GM18505 (cell line): ENCODE measurements around the gene NRCAM.
A peak's percentile ranks its signal among the peaks of the same experiment; 100 is the strongest.

Source experiments
- ATAC-seq: cut with Tn5 transposase; IDR thresholded peaks from one replicate; pipeline ENCODE4 v1.9.1; 2021; ENCODE audit not compliant: unreplicated experiment
- POLR2A ChIP-seq: IDR thresholded peaks from 4 replicates; pipeline ENCODE4 v1.6.1; 2011; ENCODE audit warnings: borderline replicate concordance; ENCODE audit not compliant: insufficient read depth, insufficient read length; ENCODE audit errors: extremely low read depth

Gene NRCAM

GRCh38 chr7:108122181-108122580, 334.1 kb downstream of the NRCAM start:
- ATAC-seq, result no peak

GRCh38 chr7:108120933-108121332, 335.3 kb downstream of the NRCAM start:
- no peak for TF ChIP-seq POLR2A
- no peak for ATAC-seq

More at GRCh38 chr7:108122181-108122580, 334.1 kb downstream of the NRCAM start:
- no peak for TF ChIP-seq POLR2A

GRCh38 chr7:108120196-108120595, 336.0 kb downstream of the NRCAM start:
- no peak for TF ChIP-seq POLR2A
- no peak for ATAC-seq

DNA sequence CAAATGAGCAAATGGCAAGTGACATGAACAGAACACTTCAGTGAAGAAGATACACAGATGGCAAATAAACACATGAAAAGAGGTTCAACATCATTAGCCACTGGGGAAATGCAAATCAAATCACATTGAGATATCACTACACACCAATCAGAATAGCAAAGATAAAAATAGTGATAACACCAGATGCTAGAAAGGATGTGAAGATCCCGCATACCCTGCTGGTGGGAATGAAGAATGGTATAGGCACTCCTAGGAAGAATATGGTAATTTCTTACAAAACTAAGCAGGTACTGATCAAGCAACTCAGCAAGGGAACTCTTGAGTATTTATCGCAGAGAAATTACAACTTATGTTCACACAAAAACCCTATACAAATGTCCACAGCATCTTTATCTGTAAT, 337.3 kb downstream of the NRCAM start:
- ATAC-seq, result no peak
- no peak for TF ChIP-seq POLR2A

DNA sequence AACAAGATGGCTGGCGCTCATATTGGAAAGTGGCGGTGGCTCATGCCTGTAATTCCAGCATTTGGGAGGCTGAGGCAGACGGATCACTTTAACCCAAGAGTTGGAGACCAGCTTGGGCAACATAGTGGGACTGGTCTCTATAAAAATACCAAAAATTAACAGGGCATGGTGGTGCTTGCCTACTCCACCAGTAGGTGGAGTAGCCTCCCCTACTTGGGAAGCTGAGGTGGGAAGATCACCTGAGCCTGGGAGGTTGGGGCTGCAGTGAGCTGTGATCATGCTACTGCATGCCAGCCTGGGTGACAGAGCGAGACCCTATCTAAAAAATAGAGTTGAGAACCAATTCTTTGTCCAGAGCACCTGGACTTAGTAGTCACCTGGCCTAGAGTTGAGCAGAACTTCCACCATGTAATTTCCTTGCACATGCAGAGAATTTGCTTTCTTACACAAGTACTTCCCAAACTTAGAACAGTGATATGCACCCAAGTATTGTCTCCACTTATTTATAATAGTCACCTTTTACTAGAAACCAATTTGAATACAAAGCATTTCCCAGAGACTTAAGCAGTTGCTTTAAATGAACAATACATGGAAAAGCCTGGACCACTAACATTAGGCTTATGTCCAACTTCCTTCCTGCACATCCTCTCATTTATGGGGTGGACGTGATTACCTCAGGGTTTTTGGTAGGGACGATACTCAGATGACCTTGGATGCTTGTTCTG, 342.0 kb downstream of the NRCAM start:
- no peak for TF ChIP-seq POLR2A
- ATAC-seq, result peak; percentile 79

DNA sequence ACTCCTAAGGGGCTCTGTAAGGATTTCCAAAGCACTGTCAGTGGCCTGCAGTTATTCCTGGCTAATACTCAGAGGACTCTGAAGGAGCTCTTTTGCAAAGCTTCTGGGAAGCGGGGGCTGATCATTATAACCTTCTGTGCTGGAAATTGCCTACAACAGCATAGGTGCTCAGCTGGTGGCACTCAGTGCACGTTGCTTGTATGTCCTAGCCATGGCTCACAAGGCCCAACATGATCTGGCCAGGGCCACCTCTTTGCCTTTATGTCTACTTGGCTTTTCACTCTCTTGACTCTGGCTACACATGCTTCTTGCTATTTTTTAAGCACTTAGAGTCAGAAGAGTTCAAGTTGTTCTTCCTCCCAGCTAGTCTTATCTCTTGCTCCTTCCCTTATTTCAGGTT, 343.6 kb downstream of the NRCAM start:
- ATAC-seq, result no peak
- no peak for TF ChIP-seq POLR2A

GRCh38 chr7:108109221-108109908, 346.9 kb downstream of the NRCAM start:
- no peak for TF ChIP-seq POLR2A
- no peak for ATAC-seq

DNA sequence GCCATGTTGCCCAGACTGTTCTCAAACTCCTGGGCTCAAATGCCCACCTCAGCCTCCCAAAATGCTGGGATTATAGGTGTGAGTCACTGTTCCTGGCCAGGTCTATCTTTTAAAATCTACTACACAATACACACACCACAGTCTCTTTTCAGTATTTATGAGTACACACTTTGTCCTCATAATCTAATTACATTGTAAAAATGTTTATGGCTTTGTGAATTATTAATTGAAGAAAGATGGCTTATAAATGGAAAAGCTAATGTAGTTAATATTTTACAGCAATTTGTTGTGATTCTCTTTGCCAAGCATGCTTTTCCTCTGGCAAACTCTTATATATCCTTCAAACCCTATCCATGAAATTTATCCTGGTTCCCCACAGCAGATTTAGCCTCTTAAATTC, 348.1 kb downstream of the NRCAM start:
- no peak for TF ChIP-seq POLR2A
- ATAC-seq, result no peak

DNA sequence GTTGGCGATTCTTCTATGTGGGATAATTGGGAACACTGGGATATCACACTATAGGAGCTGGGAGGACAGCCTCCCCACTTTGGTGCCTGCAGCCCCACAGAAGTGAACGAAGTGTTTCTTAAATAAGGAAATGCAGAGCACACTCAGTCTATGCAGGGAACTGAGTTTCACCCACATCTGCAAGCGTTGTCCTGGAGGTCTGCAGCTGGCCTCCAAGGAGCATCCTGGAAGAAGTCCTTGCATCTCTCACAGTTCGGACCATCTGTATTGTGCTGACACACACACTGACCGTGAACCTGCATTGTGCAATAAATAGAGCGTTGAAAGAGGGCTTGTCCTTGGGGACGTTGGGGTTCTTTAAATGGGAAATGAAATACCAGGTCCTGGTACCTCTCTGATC, 351.9 kb downstream of the NRCAM start:
- no peak for TF ChIP-seq POLR2A
- no peak for ATAC-seq

DNA sequence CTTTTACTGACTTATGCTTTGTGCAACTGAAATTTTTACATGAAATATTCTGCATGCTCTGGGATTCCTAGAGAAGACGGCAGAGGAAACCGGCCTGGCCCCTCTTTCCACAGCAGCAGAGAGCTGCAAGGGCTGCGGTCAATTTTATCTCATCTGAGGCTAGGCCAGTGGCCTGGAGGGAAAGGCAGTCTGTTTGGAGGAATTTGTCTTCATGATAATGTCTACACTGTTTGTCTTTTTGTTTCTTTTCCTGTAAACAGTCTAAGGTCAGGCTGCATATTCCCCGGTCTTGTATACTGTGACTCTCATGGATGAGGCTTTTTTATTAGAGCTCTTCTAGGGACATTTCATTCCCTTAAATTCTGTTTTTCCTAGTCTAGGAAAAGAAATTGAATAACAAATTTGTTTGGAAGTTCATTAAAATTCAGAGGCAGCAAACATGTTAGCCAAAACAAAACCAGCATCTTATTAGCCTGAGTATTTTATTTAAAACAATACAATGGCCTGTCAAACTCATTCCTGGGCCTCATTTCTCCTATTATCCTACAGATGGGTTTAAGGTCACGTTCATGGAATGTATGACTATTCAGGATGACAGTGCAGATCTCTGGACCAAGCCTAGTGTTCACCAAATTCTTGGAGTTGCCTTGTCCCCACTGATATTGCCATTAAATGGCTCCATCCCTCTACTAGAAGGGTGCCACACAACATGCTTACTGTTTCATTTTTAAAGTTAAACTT, 352.5 kb downstream of the NRCAM start:
- TF ChIP-seq POLR2A, result no peak
- no peak for ATAC-seq

DNA sequence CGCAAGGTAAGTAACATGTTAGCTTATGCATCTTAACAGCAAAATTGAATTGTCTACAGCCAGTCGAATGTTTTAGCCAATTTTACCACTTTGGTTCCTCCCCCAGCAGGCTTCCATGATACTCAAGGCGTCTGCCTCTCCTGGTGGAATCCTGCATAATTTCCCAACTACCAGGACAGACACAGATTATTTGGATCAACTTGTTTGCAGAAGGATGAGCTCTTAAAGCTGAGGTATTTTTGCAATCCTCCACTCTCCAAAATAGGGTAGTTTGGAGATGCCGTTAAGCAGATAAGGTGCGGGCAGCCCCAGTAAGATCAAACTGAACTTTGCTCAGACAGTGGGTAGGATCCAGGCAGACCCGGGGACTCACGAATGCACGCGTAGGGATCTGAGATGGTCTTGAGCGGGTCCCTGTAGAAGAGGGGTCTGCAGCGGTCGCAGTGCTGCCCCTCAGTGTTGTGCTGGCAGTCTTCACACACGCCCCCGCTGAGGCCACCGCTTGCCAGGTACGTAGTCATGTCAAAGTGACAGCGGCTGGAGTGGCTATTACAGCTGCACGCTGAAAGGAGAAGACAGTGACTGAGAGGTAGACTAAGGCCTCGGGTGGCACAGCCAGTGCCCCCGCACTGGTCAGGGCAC, 353.4 kb downstream of the NRCAM start:
- TF ChIP-seq POLR2A, result no peak
- no peak for ATAC-seq

GRCh38 chr7:108101759-108102158, 354.5 kb downstream of the NRCAM start:
- ATAC-seq, result no peak
- no peak for TF ChIP-seq POLR2A

DNA sequence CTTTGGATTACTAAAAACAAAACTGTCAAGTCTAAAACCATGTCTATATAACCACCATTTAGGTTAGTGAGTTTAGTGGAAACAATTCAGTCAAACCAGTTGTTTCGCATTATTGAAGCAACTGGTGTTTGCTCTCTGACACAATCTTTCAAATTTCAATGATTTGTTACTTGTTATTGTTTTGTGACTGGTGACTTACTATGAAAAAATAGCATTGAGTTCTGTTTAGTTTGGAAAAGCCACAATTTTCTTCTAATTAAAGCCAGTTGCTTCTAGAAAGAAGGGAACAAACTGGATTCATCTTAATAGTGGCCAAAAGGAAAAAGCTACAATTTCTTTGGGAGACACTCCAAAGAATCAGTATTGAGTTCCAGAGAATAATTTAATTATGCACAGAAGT, 356.5 kb downstream of the NRCAM start:
- TF ChIP-seq POLR2A, result no peak
- ATAC-seq, result no peak
